NCI-H187 treated with DMSO at 0.1 percent for 48 hours (cell line): ENCODE results near the gene FBXO17.
A peak's percentile ranks its signal among the peaks of the same experiment; 100 is the strongest.
"Not testable (repeated sequence)": the region's sequence is repeated elsewhere in the genome, so short reads cannot be mapped to it uniquely, and the experiment has no call there.

ENCODE experiments used
- DNase-seq: peaks from one replicate; lab custom pipeline; 2025; lab: John Stamatoyannopoulos, UW

The FBXO17 gene

GRCh38 chr19:38944981-38945506, 30.5 kb downstream of the FBXO17 start:
- no peak for DNase-seq

DNA sequence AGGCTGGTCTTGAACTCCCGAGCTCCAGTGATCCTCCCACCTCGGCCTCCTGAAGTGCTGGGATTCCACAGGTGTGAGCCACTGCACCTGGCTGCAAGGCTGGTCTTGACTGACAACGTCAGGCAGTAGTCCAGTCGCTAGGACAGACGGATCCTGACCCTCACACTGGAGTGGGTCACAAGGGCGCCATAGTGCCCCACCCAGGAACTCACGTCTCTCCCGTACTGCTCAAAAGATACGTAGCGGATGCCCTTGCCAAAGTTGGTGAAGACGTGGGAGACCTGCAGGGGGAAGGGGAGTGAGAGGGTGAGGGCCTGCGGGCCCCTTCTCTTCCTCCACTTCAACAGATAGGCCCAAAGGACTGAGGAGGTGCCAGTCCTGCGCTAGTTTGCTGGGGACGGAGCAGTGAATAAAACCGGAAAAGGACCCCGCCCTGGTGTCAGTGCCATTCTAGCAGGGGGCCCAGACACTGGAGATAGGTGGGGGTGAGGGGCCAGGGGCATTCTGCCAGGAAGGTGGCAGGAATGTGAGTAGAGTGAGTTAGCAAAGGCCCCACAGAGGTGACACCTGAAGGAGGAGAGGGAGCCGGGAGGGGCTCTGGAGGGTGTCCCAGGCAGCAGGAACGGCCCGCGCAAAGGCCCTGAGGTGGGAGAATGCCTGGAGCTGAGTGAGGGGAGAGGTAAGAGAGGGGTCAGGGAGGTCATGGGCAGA, 32.9 kb downstream of the FBXO17 start:
- DNase-seq: no peak

- DNase-seq: no peak
Measured at GRCh38 chr19:38941979-38942378, 33.6 kb downstream of the FBXO17 start.

- not testable (repeated sequence) for DNase-seq
Measured at GRCh38 chr19:38941466-38941865, 34.1 kb downstream of the FBXO17 start.

DNA sequence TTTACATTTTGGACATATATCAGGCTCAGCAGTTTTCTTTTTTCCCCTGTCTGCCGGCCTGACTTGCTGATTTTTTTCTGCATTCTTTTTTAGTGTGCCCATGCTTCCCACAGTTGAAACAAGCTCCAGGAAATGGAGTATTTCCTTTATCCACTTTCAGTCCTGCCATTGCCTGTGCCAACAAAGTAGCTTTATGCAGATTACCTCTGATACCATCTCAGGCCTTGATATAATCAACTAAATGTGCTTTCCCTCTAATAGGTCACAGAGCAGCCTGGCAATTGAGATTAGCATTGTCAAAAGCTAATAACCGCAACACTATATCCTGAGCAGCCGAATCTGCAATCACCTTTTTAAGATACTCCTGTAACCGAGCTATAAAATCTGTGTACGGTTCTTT, 35.6 kb downstream of the FBXO17 start:
- DNase-seq: no peak

DNA sequence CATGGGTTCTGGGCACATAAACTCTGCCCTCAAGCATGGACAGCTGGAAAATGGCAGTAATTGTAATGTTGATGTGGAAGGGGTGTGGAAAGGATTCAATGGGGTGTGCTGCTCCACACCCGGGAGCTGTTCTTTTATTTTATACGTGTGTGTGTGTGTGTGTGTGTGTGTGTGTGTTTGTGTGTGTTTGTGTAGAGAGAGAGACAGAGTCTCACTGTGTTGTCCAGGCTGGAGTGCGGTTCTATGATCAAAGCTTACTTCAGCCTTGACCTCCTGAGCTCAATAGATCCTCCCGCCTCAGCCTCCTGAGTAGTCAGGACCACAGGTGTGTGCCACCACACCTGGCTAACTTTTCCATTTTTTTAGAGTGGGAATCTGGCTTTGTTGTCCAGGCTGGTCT, 42.0 kb downstream of the FBXO17 start:
- DNase-seq: no peak

DNA sequence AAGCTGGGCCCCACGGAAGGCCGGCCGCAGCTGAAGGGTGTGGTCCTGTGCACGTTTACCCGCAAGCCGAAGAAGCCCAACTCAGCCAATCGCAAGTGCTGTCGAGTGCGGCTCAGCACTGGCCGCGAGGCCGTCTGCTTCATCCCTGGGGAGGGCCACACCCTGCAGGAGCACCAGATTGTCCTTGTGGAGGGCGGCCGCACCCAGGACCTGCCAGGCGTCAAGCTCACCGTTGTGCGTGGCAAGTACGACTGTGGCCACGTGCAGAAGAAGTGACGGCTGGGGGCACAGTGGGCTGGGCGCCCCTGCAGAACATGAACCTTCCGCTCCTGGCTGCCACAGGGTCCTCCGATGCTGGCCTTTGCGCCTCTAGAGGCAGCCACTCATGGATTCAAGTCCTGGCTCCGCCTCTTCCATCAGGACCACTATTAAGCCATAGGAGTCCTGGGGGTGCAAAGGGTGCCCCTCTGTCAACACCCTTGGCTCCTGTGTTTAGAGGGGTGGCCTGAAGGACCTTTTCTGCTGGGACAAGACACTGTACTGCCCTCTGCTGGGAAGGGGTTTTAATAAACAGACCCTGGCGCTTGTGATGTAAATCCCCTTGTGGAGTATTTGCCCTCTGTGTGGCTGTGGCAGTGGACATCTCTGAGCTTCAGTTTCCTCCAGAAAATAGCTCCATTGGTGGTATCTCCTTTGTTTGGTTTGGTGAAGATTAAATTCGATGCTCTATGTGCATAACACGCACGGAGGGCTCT, 42.9 kb downstream of the FBXO17 start:
- DNase-seq: no peak

- DNase-seq: no peak
Measured at GRCh38 chr19:38931521-38931793, 44.1 kb downstream of the FBXO17 start.

DNA sequence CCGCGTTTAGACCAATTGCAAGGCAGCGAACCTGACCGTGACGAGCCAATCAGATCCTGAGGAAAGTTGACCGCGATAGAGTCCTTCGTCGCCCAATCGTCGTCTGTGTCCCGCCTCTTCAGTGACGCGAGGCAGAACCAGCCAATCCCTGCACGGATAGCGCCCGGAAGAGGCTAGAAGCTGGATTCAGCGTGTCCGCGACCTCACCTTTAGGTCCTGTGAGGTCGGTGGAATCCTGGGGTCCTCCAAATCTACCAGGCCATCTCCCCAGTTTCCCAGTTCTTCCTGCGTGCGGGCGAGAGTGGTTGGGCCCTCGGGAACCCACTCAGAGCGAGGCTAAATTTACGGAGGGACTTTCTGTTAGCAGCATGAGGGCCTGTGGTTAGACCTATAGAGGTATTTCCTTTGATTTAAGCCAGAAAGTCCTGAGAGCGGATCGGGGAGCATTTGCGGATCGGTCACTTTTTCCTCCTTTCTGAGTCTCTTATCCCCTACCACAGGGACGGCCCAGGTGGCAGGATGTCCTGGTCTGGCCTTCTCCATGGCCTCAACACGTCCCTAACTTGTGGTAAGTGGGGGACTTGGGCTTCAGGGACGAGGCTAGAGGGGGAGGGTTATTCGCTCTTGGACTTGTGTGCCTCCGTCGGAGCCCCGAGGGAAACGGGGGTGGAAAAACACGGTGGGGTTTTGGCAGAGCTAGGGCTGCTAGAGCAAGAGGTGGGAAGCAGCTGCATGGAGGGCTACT, 44.6 kb downstream of the FBXO17 start, which contains the start of gene MRPS12:
MRPS12 (plus strand) TSS at position 169 of the 745 bp plus-strand sequence; CDS start at position 520, 351 bp downstream.
- peak; percentile 95 for DNase-seq

DNA sequence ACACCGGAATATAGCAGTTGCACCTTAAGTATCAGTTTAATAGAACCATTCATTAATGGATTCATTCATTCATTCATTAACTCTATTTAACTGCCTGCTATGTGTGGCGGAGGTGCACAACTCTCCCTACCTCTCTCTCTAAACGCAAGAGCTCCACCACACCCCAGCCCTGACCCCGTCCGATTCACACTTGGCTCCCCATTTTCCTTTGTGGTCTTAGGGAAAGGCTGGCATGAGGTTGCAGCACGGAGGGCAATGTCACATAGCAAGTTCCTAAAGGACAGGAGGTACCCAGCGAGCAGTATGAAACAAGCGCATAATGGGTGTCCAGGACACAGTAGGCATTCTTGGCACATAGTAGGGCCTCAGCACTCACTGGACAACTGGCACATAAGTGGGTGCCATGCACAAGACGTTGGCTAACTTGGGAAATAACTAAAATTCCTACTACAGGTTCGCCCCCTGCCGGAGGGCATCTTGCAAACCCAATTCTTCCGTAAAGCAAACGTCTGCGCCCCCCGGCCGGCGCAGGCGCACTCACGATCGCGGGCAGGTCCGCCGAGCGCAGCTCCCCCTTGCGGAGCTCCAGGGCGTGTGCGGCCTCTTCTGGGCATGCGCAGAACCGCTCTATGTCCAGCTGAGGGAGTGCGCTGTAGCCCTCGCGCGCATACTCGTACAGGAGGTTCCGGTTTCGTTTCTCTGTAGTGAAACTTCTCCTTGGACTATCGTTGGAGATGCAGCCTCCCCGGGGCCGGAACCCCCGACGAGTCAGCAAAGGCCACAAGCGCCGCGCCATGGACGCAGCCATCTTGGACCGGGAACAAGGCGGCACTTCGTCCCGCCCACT, 45.4 kb downstream of the FBXO17 start, which contains the start of gene SARS2:
SARS2 (minus strand) TSS at position 835 of the 847 bp plus-strand sequence; CDS start at position 808, 27 bp downstream.
- peak; percentile 73 for DNase-seq

DNA sequence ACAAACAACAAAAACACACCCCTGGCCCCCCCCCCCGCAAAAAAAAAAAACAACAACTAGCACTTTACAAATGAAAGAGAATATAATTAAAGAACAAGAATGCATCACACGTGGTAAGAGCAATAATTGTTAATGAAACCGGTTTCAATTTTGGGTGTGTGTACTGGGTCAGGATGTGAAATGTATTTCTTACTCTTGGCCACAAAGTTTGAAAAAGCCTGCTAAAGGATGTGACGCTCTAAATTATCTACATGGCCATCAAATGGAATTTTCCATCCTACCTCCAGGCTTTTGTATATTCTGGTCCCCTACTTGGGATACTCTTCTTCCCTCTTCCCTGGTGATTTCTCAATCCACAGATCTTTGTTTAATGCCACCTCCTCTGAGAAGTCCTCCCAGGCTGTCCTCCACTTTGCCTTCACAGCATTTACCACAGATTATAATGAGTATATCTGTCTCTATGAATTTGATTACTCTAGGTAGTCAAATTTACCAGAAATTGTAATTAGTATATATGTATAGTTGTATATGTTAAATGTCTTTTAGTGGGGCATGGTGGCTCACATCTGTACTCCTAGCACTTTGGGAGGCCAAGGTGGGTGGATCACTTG, 47.0 kb downstream of the FBXO17 start:
- DNase-seq: no peak

DNA sequence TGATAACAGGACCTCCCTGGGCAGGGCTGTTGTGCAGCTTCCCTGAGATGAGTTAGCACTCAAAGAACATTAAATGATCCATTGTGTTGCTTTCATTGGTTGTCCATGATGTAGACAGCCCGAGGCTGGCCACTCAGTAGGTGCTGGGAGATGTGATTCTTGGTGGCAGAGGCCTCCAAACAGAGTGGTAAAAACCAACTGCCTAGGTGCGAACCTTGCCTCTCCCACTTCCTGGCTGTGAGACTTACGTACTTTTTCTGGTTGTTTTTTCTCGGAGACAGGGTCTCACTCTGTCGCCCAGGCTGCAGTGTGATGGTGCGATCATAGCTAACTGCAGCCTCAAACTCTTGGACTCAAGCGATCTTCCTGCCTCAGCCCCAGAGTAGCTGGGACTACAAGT, 51.2 kb downstream of the FBXO17 start:
- no peak for DNase-seq

DNA sequence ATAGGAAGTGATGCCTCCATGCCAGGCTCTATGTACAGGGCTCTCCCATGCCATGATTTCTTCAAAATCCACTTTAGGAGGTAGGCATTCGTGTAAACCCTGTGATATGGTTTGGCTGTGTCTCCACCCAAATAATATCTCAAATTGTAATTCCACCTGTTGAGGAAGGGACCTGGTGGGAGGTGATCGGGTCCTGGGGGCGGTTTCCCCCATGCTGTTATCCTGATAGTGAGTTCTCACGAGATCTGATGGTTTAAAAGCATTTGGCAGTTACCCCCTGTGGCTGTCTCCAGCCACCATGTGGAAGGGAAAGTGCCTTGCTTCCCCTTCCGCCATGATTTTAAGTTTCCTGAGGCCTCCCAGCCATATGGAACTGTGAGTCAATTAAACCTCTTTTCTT, 53.1 kb downstream of the FBXO17 start:
- no peak for DNase-seq

DNA sequence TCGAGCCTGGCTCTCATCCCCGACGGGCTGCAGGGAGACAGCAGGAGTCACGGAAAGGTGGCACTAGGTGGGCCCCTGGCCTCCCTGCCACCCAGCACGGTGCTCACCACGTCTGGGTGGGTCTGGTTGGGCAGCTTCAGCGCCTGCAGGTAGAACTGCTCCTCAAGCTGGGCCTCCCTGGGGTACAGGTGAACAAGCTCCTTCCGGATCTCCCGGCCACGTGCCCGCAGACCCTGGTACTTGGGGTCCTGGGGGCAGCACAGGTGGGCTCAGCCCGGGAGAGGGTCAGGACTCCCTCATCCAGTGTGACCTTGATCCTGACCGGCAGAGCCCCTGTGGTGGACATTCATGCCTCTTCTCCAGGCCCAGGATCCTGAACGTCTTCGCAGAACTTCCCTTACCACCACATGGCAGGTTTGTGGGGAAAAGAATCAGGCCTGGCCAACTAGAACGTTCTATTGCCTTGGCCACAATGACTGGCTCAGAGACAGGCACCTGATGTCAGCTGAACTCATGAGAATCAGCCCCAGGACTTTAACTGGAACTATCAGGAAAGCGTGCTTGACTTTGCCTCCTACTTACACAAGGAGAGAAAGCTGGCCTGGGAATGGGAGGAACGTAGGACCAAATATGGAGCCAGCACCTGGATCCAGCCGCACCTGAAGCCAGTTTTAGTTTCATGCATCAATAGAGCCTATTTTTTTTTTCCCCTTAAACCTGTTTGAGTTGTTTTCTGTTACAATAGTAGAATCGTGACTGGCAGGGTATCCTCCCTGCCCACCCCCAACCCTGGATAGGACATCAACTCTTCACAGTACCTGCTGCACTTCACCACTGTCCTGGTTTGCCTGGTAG, 53.9 kb downstream of the FBXO17 start:
- DNase-seq: no peak

DNA sequence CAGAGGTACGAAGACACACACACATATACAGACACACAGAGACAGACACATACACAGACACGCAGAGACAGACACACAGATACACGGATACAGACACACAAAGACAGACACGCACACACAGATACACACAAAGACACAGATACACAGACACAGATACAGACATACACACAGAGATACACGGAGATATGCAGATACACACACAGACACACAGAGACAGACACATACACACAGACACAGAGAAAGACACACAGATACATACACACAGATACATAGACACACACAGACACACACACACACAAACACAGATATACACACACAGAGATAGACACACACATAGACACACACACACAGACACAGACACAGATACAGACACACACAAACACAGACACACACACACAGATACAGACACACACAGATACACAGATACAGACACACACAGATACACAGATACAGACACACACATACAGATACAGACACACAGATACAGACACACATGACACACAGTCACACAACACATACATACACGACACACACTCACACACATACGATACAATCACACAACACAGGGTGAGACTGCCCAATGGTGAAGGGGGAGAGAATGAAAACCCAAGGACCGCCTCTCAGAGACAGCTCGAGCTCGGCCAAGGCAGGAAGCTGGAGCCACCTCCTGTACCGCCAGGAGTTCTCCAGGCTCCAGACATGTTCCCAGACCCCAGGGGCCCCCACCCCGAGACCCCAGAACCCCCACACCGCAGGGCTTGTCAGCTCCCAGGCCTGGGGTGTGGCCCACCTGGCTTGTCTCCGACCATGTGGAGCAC, 54.7 kb downstream of the FBXO17 start:
- DNase-seq: no peak

DNA sequence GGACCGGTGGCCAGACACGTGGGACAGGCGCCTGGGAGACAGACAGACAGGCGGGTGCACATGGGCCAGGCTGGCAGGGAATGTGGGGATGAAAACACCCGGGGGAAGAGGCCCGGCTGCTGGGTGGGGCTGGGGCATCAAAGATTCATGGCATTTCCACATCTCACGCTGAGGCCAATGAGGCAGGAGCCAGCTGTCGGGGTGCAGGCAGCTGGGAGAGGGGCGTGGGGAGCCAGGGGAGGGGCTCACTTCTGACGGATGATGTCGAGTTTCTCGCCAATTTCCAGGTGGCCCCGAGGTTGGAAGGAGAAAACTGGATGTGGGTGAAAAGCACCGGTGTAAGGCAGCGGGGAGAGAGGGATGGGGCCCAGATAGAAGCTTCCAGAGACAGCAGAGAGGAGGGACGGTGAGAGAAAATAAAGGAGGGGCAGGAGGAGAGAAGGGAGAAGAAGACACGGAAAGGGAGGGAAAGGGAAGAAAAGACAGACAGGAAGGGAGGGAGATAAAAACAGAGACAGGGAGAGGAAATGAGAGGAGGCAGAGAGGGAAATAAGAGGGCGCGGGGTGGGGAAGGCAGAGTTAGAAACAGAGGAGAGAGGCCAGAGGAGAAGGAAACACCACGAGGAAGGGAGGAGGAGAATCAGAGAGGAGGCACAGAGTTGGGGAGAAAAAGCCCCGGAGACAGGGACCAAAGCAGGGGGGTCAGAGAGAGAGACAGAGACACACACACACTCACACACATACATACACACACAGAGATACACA, 55.5 kb downstream of the FBXO17 start:
- DNase-seq: no peak

- no peak for DNase-seq
Measured at GRCh38 chr19:38918526-38918925, 57.0 kb downstream of the FBXO17 start.

DNA sequence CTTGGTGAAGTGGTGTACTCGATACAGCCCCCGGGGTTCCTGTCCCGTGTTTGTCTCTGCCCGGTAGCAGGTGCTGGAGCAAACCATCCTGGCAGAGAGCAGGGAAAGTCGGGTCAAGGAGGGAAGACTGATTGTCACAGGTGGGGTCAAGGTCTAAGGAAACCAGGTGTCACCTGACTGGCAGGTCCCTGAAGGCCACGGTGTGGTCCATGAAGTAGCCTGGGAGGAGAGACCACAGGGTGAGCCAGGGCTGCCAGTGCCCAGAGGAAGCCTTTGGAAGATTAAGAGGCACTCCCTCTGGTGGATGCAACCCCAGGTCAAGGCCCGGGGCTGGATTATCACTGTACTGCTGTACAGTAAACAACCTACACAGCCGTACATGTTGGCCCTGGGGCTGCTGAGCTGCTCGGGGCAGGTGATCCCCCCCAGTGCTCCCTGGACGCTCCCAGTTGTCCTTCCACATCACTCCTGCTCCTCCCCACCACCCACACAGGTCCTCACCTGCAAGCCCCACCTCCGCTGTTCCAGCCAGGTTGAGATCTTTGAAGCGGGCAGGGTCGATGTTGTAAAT, 57.5 kb downstream of the FBXO17 start:
- no peak for DNase-seq
